Activated CD4-positive, alpha-beta memory T cell treated with anti-CD3 and anti-CD28 coated beads, Interleukin-2, amount 10 ng/mL, durations not matched to agents 7 days and 5 days (primary cell): ENCODE data around the gene ORC5. TPM values are rescaled to one million over a fixed set of nuclear protein-coding genes. Genes with fewer than 3 reads are reported as not detected.

Source experiments
- CTCF ChIA-PET: fragments of 350-600 bp; sonication (Branson Sonifier 250); formaldehyde crosslinking; loops from one replicate; lab custom pipeline; 2021; ENCODE audit warnings: antibody characterized with exemption, inconsistent platforms; lab: Charles Lee
- POLR2A ChIA-PET: fragments of 350-600 bp; sonication (Branson Sonifier 250); formaldehyde crosslinking; loops from one replicate; lab custom pipeline; 2021; ENCODE audit warnings: antibody characterized with exemption; lab: Charles Lee
- DNase-seq: peaks from one replicate; pipeline ENCODE4 v3.0.0-alpha.2; 2020
- H3K27ac Mint-ChIP-seq: one replicate; pipeline ENCODE4 v1.8.0; 2021; ENCODE audit warnings: mild to moderate bottlenecking, mixed read lengths
- H3K27me3 Mint-ChIP-seq: one replicate; pipeline ENCODE4 v1.8.0; 2021; ENCODE audit warnings: mixed read lengths
- H3K36me3 Mint-ChIP-seq: one replicate; pipeline ENCODE4 v1.8.0; 2021; ENCODE audit warnings: low read depth, mixed read lengths
- H3K4me1 Mint-ChIP-seq: one replicate; pipeline ENCODE4 v1.8.0; 2021; ENCODE audit warnings: mixed read lengths
- H3K4me3 Mint-ChIP-seq: one replicate; pipeline ENCODE4 v1.8.0; 2021; ENCODE audit warnings: mild to moderate bottlenecking, mixed read lengths
- H3K9me3 Mint-ChIP-seq: one replicate; pipeline ENCODE4 v1.8.0; 2021; ENCODE audit warnings: mixed read lengths
- total RNA-seq, 2 experiments: library from RNA; stranded (reverse); gene quantifications; one replicate each; pipeline ENCODE4 v1.2.3, GENCODE V29; 2021

Gene ORC5
- total RNA-seq, 2 experiments from 2014 or later, result 20.0 to 21.2 TPM

- Mint-ChIP-seq H3K4me1 (no peaks in the 10 kb centered on the region), H3K27me3 (peaks cover 22% of the 10 kb centered on the region), H3K9me3 (no peaks in the 10 kb centered on the region), H3K27ac (no peak overlapping the region), H3K4me3 (no peak overlapping the region), H3K36me3 (no peaks in the 10 kb centered on the region)
- ChIA-PET POLR2A (no interaction called here), CTCF (no interaction called here)
- no peak for DNase-seq
Measured at GRCh38 chr7:104111271-104111670, 96.5 kb downstream of the ORC5 start.

- H3K4me1 Mint-ChIP-seq, result no peaks in the 10 kb centered on the region
- ChIA-PET CTCF (no interaction called here), POLR2A (no interaction called here)
- no peak overlapping the region for H3K4me3 Mint-ChIP-seq
- H3K9me3 Mint-ChIP-seq, result no peaks in the 10 kb centered on the region
- DNase-seq, result no peak
- peaks cover 10% of the 10 kb centered on the region for H3K27me3 Mint-ChIP-seq
- no peak overlapping the region for H3K27ac Mint-ChIP-seq
- H3K36me3 Mint-ChIP-seq, result no peaks in the 10 kb centered on the region
Measured at GRCh38 chr7:104106108-104106905, 101.5 kb downstream of the ORC5 start.

- H3K9me3 Mint-ChIP-seq, result no peaks in the 10 kb centered on the region
- no peak overlapping the region for H3K27ac Mint-ChIP-seq
- no peaks in the 10 kb centered on the region for H3K36me3 Mint-ChIP-seq
- no peaks in the 10 kb centered on the region for H3K4me1 Mint-ChIP-seq
- CTCF ChIA-PET, result no interaction called here
- no peaks in the 10 kb centered on the region for H3K27me3 Mint-ChIP-seq
- no peak overlapping the region for H3K4me3 Mint-ChIP-seq
- POLR2A ChIA-PET, result no interaction called here
- DNase-seq, result no peak
Measured at GRCh38 chr7:104098890-104099289, 108.9 kb downstream of the ORC5 start.

- Mint-ChIP-seq H3K4me3 (no peak overlapping the region), H3K36me3 (no peaks in the 10 kb centered on the region), H3K27ac (no peak overlapping the region), H3K9me3 (no peaks in the 10 kb centered on the region), H3K4me1 (no peaks in the 10 kb centered on the region), H3K27me3 (peaks cover 2% of the 10 kb centered on the region)
- no peak for DNase-seq
- CTCF ChIA-PET, result no interaction called here
- POLR2A ChIA-PET, result no interaction called here
Measured at GRCh38 chr7:104096683-104097082, 111.1 kb downstream of the ORC5 start.

GRCh38 chr7:104093127-104093526 is 114.7 kb downstream of the ORC5 start:
- H3K27me3 Mint-ChIP-seq, result peaks cover 2% of the 10 kb centered on the region
- H3K27ac Mint-ChIP-seq, result no peak overlapping the region
- no peaks in the 10 kb centered on the region for H3K9me3 Mint-ChIP-seq
- H3K4me3 Mint-ChIP-seq, result no peak overlapping the region
- H3K4me1 Mint-ChIP-seq, result no peaks in the 10 kb centered on the region
- POLR2A ChIA-PET, result no interaction called here
- CTCF ChIA-PET, result no interaction called here
- no peaks in the 10 kb centered on the region for H3K36me3 Mint-ChIP-seq
- no peak for DNase-seq

- H3K4me1 Mint-ChIP-seq, result no peaks in the 10 kb centered on the region
- POLR2A ChIA-PET, result no interaction called here
- no peak overlapping the region for H3K27ac Mint-ChIP-seq
- H3K27me3 Mint-ChIP-seq, result peaks cover 2% of the 10 kb centered on the region
- H3K36me3 Mint-ChIP-seq, result no peaks in the 10 kb centered on the region
- no peak for DNase-seq
- H3K4me3 Mint-ChIP-seq, result no peak overlapping the region
- no peaks in the 10 kb centered on the region for H3K9me3 Mint-ChIP-seq
- CTCF ChIA-PET, result no interaction called here
Measured at GRCh38 chr7:104091242-104091641, 116.6 kb downstream of the ORC5 start.

- Mint-ChIP-seq H3K4me1 (no peaks in the 10 kb centered on the region), H3K27me3 (peaks cover 2% of the 10 kb centered on the region), H3K9me3 (no peaks in the 10 kb centered on the region), H3K4me3 (no peak overlapping the region), H3K27ac (no peak overlapping the region), H3K36me3 (no peaks in the 10 kb centered on the region)
- POLR2A ChIA-PET, result no interaction called here
- CTCF ChIA-PET, result no interaction called here
- DNase-seq, result no peak
Measured at GRCh38 chr7:104089612-104090011, 118.2 kb downstream of the ORC5 start.

- no peaks in the 10 kb centered on the region for H3K9me3 Mint-ChIP-seq
- H3K4me1 Mint-ChIP-seq, result no peaks in the 10 kb centered on the region
- CTCF ChIA-PET, result no interaction called here
- H3K36me3 Mint-ChIP-seq, result no peaks in the 10 kb centered on the region
- DNase-seq, result no peak
- H3K4me3 Mint-ChIP-seq, result no peak overlapping the region
- H3K27ac Mint-ChIP-seq, result no peak overlapping the region
- POLR2A ChIA-PET, result no interaction called here
- peaks cover 2% of the 10 kb centered on the region for H3K27me3 Mint-ChIP-seq
Measured at GRCh38 chr7:104089061-104089460, 118.8 kb downstream of the ORC5 start.

Other genes with a start within 250 kb of the ORC5 start
- not detected for gene RELN, start 218.4 kb downstream of the ORC5 start, total RNA-seq
- gene LHFPL3, start 120.6 kb upstream of the ORC5 start, total RNA-seq, result not detected